ENCODE results near the gene SYTL5.
"Not testable (repeated sequence)": the region's sequence is repeated elsewhere in the genome, so short reads cannot be mapped to it uniquely, and the experiment has no call there.

SYTL5 gene

DNA sequence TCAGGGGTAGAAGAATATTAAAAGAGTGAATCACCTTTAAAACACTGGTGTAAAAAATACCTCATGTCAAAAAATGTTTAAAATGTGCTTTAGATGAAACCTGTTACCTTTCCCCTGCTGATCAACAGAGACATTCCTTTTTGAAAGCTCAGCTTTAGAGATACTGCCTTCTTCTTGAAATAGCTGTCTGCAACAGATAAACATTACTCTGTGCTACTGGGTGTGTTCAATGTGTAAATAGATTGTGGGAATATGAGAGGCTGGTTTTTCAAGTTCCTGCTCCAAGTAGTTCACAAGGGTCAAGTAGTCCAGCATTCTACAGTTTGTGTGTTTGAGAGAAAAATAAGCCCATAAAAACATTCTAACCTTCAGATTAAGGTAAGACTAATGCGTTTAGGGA is at the start of gene SYTL5:
Gene SYTL5, plus strand, starts transcription at position 263 of the 400 bp plus-strand sequence. CDS start 27,337 bp downstream, outside the sequence.
- no peak for DNase-seq (ENCODE audit: low read depth)

DNA sequence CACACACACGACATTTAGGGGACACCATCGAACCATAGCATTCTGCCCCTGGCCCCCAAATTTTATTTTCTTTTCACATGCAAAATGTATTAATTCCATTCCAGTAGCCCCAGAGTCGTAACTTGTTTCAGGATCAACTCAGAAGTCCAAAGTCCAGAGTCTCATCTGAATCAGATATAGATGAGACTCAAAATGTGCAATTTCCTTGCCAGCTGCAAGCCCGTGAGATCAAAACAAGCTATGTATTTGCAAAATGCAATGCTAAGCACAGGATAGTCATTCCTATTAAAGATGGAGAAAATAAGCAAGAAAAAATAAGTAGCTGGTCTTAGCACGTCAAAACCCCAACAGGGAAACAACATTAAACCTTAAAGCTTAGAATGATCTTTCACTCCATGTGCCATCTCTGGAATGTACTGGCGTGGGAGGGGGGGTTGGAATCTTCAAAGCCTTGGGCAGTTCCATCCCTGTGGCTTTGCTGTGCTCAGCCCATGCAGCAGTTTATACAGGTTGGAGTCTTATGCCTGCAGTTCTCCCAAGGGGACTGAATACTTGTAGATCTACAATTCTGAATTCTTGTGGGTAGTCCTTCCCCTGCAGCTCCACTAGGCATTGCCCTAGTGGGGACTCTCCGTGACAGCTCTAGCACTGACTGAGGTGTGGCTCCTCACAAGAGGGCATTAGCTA is 47.7 kb upstream of the SYTL5 start:
- DNase-seq (ENCODE audit: low read depth): no peak

DNA sequence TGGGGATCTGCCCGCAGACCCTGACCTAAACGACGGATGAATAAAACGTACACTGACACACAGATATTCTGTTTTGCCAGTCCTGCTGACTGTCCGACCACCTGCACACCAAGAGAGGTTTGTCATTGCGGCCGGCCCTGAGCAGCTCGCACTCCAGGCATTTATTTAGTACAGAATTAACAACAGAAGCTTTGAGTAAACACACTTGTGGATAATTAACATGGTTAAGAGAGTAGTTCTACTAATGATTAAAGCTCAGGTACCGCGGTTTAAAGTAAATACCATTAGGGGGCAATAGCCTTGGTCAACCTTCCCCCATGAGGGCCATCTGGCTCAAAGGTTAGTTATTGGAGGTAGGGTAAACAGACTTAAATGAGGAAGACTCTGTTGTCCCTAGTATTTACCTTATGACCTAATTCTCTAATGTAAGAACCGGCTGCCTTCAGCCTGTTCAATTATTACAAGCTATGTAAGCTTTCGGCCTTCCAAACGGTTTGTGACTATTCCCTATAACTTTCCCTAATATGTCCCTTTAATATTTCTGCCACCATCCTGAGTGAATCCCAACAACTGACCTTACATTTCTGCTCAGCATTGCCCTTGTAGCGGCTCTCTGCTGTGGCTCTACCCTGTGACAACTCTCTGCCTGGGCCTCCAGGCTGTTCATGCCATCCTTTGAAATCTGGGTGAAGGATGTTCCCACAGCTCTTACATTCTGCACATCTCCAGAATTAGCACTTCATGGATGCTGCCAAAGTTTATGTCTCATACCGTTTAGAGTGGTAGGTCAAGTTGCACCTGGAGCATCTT is 46.9 kb upstream of the SYTL5 start:
- no peak for DNase-seq (ENCODE audit: low read depth)

DNA sequence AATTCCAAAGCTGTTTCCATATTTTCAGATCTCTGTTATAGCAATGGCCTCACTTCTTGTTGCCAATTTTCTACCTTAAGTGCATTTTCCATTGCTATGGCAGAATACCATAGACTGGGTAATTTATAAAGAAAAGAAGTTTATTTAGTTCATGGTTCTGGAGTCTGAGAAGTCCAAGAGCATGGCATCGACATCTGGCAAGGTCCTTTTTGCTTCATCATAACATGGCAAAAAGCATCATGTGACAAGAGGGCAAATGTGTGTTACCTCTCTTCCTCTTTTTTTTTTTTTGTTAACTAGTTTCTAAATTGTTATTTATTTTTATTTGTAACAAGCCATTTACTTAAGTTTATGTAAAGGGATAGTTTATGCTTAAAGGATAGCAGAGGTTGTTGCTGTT is 45.2 kb upstream of the SYTL5 start:
- DNase-seq (ENCODE audit: low read depth): no peak

DNA sequence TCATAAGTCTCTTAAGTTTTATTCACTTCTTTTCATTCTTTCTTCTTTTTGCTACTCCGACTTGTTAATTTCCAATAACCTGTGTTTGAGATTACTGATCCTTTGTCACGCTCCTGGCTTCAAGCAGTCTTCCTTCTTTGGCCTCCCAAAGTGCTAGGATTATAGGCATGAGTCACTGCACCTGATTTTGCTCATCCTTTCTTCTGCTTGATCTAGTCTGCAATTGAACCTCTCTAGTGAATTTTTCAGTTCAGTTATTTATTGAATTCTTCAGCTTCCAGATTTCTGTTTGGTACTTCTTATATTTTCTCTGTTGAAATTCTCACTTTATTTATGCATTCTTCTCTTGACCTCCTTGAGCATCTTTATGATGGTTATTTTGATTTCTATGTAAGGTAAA is 38.6 kb upstream of the SYTL5 start:
- no peak for DNase-seq (ENCODE audit: low read depth)

DNA sequence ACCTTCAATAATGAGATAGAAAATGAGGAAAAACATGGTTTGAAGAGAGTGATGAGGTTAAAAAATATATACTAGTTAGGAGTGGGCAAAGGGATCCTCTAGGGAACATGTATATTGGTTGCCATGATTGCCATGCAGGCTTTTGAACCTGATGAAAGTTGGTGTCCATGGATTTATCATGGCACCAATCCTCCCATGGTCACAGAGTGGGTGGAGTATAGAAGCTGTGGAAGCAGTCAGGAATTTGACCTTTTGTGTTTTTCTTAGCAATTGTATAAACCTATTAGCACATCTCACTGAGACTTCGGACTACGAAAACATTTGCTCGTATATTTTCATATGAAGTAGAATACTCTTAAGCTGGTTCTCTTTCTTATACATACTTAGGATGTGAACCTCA is 30.9 kb upstream of the SYTL5 start:
- DNase-seq (ENCODE audit: low read depth): no peak

DNA sequence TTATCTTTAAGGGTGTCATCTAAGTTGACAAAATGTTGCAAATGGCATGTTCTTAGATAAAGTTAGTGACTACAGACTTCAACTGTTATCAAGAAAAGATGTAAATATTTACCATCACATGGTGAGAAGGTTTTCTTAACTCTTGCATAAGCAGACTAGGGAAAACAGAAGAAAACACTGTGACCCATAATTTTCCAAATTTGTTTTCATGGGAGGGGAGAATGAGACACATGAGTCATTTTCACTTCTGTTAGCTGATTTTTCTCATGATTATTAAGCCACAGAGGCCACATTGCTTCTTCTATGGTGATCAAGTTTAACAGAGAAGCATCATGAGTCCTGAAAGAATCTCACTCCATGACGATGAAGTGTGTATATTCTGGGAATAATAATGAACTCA is 30.2 kb upstream of the SYTL5 start:
- no peak for DNase-seq (ENCODE audit: low read depth)

DNA sequence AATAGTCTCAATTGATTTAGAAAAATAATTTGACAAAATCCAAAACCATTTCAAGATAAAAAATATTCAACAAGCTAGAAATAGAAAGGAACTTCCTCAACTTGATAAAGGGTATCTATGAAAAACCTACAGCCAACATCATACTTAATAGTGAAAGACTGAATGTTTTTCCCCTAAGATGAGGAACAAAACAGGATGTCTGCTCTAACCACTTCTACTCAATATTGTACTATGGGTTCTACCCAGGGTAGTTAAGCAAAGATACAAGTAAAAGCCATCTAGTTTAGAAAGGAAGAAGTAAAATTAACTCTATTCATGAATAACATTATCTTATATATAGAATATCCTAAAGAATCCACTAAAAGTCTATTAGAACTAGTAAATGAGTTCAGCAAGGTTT is 21.5 kb upstream of the SYTL5 start:
- DNase-seq (ENCODE audit: low read depth): no peak

DNA sequence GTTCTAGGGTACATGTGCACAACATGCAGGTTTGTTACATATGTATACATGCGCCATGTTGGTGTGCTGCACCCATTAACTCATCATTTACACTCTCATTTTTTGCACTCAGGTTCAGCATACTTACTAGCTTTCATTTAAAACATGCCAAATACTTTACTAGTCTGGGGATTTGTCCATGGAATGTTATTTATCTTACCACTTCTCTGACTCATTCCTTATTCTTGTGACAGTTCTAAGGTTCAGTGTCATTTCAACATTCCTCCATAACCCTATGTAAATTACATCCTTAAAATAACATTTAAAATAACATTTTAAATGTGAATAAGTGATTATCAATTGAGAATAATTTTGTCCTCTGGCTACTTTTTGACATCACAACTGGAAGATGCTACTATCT is 19.5 kb upstream of the SYTL5 start:
- DNase-seq (ENCODE audit: low read depth): no peak

DNA sequence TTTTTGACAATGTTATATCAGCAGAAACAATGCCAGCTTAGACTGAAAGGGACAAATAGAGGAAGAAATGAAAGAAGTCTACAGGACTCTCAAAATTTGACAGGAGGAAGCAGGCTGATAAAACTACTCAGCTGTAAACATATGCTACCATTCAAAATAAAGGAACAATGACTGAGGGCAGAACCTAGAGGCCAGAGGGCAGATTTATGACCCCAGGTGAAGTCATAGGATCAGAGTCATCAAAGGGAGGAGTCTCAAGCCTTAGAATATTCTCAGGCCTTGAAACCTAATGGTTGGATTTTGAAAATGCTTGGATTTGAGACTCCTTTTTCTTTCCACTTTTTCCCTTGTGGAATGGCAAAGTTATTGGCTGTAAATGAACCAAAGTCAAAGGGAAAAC is 17.0 kb upstream of the SYTL5 start:
- no peak for DNase-seq (ENCODE audit: low read depth)

DNA sequence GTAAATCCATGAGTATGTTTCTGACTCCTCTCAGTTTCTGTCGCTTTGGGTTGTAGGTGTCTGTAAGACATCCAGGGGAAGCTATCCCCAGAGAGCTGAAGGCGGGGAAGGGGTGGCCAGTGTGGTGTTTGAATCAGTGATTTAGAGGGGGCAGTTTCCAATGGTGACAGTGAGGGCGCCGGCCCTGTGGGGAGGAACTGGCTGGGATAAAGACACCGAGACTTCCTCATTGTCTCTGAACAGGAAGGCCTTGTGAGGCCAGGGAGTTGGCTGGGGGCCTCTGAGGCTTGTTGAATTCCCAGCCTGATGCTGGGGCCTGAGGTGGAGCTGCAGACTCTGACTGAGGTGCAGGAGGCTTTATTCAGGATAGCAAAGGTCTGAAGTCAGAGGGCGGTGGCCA is 15.1 kb upstream of the SYTL5 start:
- DNase-seq (ENCODE audit: low read depth): not testable (repeated sequence)

DNA sequence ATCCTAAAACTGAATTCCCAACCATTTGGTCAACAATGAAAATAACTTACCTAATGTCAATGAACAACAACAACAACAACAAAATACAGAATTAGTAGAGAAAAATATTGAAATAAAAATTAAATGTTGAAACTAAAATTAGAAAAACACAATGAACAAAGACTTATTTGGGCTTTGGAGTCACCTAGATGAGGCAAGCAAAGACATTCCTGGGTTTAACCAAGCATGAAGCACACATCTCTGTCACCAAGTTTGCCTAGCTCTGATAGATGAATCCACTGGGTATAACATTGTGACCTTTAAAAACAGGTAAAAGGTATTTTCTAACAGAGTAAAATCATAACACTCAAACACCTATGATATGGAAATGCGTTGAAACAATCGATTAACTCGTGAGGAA is 13.2 kb upstream of the SYTL5 start:
- DNase-seq (ENCODE audit: low read depth): no peak

DNA sequence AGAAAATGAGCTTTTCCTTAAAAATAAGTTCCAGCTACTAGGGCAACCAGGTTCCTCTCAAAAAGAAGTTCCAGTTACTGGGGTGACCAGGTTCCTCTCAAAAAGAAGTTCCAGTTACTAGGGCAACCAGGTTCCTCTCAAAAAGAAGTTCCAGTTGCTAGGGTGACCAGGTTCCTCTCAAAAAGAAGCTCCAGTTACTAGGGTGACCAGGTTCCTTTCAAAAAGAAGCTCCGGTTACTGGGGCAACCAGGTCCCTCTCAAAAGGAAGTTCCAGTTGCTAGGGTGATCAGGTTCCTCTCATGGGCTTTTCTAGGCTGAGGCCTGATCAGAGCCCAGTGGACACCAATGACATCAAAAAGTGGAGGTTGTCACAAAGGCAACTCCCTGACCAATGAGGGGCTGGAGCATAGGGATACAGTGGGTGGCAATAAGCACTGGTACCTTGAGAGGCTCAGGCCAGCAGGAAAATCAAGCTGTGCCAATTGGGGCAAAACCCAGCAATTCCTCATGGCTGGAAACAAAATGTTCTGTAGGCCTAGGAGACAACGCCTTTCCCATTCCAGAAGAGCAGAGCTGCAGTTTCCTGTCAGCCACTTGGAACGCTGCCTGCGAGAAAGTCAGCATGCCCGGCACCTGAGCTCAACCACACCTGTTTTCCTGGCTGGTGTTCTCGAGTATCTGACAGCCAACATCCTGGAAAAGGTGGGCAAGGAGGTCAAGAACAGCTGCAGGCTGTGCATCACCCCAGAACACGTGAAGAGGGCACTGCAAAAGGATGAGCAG is 12.3 kb upstream of the SYTL5 start:
- DNase-seq (ENCODE audit: low read depth): no peak

DNA sequence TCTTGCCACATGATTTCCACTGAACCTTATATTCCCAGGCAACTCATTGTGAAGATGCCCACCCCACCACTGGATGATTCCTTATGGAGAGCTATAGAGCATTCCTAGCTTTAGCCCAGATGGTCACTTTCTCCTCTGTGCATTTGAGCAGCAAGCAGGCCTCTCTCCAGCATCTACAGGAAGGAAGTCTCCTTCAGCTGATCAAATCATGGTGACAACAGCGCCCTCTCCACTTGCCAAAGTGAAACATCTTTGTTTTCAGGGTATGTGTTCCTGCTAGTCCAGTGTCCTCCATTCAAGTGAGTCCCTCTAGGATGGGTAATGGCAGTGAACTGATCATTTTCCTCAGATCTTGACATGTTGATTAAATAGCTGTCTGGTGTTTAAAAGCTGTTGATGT is 10.9 kb upstream of the SYTL5 start:
- DNase-seq (ENCODE audit: low read depth): no peak

DNA sequence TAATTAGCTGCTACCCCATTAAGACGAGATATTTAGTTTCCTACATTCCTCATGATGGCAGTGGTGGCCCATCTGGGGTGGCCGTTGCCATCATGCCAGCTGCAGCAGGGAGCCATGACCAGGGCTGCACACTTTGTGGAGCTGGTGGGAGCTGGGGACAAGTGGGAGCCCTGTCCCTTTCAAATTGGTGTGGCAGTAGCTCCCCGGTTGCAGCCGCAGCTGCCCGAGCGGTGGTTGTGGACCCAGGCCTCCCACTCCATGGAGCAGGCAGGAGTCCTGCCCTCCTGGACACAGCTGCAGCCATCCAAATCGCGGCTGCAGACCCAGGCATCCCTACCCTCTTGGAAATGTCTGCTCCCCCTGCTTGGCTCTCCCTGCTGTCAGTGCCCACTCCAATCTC is 9.3 kb upstream of the SYTL5 start:
- DNase-seq (ENCODE audit: low read depth): no peak

DNA sequence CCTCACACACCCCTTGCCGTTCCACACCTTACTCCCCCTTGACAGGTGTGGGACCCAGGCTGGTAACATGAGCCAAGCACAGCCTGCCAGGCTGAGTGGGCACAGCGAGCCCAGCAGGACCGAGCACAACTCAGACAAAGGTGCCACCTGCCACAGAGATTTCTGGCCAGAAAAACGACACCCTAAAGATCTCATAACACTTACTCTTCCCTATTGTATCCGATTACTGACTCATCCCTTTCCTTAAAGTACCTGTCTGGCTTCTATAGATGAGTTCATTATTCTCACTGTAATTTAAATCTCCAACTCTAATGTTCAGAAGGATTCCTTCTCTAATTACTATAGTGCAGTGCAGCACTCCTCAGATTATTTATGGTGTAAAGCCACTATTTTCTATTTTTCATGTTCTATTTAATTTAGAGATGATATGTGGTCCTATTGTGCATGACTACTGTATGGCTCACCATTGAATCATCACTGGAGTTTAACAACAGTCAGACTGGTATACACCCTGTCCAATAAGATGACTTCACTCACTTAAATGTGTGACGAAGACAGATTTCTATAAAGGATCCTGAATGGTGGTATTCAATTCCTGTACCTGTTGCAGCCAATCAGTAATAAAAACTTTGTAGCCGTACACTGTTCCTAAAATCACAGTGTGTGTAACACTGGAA is 7.6 kb upstream of the SYTL5 start:
- DNase-seq (ENCODE audit: low read depth): no peak

DNA sequence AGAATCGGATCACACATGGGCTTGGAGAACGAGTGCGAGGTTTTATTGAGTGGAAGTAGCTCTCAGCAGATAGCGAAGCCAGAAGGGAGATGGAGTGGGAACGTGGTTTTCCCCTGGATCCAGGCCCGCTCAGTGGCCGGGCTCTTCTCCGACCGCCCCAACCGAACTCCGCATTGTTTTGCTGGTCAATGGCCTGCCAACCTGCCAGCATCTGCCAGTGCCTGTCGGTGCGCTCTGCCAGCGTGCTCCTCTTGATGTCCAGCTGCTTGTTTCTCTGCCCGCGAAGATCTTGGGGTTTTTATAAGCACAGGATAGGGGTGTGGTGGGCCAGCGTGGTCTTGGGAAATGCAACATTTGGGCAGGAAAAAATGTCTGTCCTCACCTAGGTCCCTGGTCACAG is 5.6 kb upstream of the SYTL5 start:
- DNase-seq (ENCODE audit: low read depth): no peak

DNA sequence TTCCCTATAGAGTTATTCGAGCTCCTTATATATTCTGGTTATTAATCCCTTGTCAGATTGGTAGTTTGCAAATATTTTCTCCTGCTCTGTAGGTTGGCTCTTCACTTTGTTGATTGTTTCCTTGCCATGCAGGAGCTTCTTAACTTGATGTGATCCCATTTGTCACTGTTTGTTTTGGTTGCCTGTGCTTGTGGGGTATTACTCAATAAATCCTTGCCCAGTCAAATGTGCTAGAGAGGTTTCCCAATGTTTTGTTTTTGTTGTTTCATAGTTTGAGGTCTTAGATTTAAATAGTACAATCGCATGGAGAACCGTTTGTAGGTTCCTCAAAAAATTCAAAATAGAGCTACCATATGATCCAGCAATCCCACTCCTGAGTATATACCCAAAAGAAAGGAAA is 2.3 kb upstream of the SYTL5 start:
- DNase-seq (ENCODE audit: low read depth): no peak

DNA sequence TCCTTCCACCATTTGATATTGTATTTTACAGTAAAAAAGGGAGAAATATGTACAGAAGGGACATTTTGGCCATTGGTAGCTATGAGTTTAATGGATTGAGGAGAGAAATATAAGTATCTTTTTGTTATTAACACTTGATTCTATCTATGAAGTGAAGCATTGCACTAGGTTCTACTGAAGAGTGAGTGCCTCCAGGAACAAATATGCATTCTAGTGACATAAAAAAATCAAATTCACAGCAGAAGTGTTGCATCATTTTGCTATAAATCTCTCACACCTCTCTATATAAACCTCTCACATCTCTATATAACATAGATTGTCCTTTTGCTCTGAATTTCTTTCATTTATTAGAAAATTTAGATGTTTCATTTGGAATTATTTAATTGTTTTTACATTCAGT is 425 bp downstream of the SYTL5 start:
- no peak for DNase-seq (ENCODE audit: low read depth)

DNA sequence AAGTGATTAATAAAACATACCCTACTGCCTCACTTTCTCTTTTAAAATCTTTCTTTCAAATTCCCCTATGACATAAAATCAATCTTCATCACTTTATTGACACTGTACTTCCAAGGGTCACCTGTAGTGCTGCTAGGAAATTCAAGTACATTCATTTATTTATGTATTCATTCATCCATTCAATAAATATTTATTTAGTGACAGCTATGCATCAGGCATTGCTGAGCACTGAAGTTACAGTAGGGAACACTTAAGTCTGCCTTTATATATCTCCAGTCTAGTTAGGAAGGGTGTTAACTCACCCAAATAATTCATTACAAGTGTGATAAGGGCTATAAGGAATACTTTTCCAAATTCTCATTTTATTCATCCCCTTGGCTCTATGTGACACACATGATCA is 2.3 kb downstream of the SYTL5 start:
- DNase-seq (ENCODE audit: low read depth): no peak

DNA sequence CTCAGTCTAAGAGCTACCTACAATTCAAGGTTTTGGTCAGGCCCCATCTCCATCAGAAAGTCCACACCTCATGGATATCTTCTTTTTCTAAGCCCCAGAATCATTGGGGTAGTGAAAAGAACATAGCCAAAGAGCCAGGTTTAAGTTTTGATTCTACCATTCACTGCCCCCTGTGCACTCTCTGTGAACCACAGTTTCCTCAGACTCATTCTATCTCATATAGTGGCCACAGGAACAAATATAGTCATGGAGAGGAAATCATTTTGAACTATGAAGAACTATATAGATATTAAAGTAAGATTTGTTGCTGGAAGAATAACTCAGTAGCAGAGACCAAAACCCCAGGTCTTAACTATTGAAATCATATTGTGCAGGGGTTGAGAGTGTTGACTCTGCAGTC is 3.3 kb downstream of the SYTL5 start:
- no peak for DNase-seq (ENCODE audit: low read depth)

DNA sequence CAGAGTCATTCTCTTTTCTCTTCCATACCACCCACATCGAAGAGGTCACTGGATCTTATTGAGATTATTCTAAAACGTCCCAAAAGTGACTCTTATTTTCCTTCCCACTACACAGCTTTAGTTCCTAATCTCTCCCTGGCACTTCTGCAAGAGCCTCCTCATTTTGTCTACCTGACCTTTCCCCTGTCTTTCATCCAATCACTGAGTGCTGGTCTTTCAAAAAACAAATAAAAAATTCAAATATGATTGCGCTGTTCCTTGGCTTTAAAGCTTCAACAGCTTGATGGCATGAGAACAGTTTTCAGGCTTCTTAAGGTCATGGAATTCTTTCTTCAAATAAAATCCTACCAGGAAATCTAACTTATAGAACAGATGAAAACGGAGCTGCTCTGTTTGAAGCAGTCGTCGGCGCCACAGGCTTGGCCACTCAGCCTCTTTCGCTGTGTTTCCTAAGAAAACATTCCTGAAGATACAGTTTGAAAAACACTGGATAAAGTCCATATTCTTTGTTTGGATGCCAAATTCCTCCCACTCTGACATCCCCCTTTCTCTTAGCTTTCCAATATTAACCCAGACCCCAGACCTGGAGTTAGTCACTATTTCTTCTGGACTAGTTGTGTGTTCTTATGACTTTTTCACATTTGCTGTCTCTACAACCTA is 12.5 kb downstream of the SYTL5 start:
- no peak for DNase-seq (ENCODE audit: low read depth)

All from stimulated activated CD4-positive, alpha-beta T cell treated with anti-CD3 and anti-CD28 coated beads, Interleukin-2, amount 100 ng/mL, for 4 hours (primary cell).